T-helper 22 cell (primary cell): Measurements from ENCODE around the gene ZXDC.

Experiments
- DNase-seq: peaks from one replicate; pipeline ENCODE4 v3.0.0-alpha.2; 2020; ENCODE audit warnings: low read depth

Gene ZXDC

DNA sequence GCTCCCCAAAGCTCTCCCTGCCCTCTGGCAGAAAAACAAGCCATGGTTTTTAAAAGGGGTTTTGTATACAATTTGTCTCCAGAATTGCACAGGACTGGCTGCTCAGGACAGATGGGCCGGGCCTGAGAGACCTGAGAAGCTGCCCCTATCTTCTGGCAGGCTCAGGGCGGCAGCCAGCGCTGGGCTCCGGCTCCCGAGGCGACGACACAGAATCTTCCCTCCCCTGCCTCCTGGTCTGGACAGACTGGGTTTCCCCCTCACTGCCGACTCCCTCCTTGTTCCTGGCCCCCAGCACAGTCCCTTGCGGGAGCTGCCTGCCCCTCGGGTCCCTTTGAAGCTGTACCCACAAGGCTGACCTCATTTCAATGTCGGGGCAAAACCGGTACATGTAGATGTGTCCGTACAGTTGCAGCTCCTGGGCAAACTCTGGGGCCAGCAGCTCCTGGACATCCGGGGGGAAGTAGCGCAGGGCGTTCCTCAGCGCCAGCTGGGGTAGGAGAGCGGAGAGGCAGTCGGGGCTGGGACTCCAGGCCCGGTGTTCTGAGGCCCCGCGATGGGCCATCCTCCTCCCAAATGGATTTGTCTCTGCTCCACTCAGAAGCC is 34.7 kb upstream of the ZXDC start:
- no peak for DNase-seq

DNA sequence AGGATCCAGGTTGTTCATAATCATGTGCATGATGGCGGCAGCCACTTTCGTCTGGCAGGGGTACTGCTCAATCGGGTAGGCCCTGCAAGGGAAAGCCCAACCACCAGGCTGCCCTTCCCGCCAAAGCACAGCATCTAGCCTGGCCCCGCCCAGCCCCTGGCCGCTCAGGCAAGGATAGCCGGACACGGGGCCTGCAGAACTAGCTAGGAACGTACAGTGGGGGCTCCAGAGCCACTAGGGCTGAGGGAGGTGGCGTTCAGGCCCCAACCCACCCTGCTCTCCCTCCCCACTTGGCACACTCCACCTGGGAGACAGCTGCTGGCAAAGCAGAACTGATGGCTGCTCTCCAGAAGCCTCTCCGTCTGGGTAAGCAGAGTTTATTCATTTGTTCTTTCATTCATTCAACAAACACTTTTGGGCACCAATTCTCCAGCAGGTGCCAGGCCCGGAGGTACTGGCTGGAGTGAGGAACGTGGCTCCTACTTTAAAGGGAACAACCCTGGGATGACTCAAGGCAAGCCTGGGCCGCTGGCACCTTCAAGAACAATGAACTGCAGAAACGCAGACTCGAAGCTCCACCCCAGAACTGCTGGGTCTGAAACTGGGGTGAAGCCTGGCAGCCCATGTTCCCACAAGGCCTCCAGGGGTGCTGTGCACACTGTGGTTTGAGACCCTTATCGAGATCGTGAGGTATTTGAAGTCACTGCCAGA is 34.1 kb upstream of the ZXDC start:
- DNase-seq = no peak

DNA sequence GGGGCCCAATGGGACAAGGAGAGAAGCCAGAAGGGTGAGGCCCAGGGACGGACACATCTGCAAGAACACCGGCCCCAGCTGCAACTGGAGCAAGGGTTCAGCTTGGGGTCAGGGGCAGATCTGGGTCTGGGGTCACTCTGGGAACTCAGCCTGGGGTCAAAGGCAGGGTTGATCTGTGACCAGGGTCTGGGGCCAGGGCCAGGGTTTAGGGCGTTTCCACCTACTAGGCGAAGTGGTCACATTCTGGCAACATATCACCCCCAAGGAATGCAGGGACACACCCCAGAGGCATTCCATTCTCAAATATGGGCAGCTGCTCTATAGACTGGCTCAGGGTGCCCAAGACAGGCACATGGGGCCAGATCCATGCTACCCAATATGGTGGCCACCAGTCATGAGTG is 32.9 kb upstream of the ZXDC start:
- no peak for DNase-seq

DNA sequence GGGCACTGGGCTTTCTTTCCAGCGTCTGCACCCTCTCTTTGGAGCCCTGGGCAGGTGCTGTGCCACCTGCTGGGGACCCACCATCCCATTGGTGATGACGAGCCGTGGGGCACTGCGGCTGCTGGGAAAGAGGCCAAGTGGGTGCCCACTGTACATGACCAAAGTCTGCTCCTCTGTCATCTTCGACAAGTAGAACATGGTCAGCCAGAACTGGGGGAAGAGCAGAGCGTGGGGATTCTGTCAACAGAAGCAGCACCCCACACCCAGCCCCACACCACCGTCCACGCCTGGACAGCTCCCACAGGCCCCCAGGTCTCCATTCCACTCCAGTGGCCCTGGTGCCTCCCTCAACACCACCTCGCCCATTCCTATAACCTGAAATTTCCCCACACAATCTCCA is 32.2 kb upstream of the ZXDC start:
- no peak for DNase-seq

DNA sequence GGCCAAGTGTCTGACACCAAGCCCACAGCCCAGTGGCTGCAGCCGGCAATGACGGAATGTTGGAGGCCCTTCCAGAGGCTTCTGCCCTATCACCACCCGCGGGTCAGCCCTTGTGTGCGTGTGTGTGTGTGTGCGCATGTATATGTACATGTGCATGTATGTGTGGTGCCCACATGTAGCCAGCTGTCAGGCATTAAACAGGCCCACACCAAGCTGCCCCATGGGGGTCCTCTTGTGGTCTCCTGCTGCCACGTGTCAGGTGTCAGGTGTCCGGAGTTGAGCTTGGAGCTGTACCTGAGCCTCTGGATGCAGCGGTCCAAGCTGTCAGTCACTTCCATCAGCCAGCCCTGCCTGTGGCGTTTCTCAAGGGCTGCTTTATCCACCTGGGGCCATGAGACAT is 28.0 kb upstream of the ZXDC start:
- DNase-seq = no peak

DNA sequence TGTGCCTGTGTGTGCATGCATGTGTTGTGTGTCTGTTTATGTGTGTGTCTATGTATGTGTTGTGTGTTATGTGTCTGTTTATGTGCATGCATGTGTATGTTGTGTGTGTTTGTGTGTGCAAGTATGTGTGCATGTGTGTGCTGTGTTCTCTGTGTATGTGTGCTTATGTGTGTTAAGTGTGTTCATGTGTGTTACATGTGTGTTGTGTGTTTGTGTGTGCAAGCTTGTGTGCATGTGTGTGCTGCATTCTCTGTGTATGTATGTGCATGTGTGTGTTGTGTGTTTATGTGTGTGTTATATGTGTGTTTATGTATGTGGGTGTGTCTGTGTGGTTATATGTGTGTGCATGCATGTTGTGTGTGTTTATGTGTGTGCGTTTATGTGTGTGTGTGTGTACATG is 27.0 kb upstream of the ZXDC start:
- no peak for DNase-seq

DNA sequence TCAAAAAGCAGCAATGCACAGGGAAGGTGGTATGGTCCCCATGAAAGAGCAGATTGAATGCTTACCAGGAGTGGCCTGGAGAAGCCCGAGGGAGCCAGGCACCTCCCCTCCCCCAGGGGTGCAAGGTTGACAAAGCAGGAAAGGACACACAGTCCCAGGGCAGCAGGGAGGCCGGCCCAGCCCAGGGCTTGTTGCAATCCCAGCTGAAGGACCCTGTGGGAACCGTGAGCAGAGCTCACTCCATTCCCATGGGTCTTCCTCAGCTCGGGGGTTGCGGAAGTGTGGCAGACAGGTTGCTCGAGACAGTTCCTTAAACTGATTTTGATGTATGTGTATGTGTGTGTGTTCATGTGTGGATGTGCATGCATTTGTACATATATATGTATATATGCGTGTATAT is 26.0 kb upstream of the ZXDC start:
- DNase-seq = no peak

DNA sequence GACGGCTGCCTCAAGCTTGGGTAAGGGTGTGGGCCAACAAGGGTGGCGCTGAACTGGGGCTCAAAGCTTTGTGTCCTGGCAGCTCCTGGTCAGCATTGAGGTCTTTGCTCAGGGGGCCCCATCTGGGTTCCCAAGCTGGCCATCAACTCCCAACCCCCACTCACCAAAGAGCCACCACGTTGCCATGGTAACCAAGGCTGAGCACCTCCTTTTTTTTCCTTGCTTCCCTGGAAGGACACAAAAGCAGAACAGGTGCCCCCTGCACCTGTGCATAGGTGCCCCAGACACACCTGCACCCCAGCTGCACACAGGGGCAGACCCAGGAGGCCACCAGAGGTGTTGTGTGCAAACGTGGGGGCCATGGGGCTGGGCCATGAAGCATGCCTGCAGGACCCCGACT is 25.4 kb upstream of the ZXDC start:
- DNase-seq = no peak

DNA sequence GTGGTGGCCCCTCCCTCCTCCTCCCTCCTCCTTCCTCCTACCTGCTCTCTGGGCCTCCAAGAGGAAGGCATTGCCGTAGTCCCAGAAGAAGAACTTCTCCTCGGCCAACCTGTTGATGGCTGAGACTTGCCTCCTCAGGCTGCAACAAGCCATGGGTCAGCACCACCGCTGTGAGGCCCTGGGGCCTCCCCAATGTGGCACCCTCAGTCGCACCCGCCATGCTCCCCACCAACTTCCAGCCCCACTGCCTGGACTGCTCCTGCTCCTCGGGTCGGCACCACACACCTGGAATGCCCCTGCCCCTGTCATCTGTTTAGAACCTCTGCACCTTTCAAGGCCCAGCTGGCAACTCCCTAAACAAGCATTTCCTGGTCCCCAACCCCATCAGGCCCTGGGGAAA is 24.3 kb upstream of the ZXDC start:
- DNase-seq = no peak

DNA sequence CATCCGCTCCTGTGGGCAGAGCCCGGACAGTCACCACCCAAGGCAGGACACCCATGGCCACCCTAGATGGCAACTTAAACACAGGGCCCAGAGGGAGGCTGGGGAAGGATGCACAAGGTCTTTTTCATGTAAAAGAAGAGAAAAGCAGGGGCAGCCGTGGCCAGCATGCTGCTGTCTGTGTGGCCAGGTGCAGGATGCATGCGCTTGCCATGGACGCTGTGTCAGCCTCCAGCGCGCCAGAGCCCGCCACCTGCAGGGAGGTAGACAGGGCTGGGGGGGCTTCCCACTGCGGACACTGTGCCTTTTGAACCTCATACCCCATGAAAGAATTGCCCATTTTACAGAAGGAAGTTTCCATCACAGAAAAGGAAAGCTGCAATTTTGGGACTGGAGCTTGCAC is 23.7 kb upstream of the ZXDC start:
- no peak for DNase-seq

DNA sequence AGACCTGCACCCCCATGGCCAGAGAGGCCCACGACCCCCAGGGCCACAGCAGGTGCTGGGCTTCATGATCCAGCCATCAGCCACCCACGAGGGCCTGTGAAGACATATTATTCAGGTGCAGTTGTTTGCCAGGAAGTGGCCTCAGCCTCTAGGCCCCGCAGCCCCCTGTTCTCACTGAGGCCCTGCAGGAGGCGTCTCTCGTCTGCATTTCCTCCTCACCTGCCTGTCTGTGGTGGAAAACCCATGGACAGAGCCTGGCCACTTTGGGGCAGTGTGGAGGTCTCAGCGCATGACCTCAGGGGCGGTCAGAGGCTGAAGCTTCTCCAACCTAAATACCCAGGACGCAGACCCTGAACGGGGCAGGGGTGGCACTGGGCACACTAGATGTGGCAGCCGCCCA is 23.2 kb upstream of the ZXDC start:
- DNase-seq = no peak

DNA sequence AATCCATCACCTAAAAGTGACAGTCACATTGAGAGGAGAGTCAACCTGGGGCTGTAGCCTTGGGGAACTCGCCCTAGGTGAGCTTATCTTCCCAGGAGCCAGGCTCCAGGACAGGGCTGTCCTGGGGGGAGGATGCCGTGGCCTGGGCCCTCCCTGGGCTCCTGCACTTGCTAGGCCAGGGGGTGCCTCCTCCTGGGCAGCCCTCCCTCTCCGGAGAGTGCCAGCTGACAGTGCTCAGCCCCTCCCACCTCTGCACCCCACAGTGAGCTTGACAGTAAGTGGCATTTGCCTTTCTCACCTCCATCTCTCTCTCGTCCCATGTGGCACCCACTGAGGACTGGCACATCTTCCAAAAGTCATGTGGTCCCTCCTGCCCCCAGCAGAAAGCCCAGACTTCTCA is 22.8 kb upstream of the ZXDC start:
- no peak for DNase-seq

DNA sequence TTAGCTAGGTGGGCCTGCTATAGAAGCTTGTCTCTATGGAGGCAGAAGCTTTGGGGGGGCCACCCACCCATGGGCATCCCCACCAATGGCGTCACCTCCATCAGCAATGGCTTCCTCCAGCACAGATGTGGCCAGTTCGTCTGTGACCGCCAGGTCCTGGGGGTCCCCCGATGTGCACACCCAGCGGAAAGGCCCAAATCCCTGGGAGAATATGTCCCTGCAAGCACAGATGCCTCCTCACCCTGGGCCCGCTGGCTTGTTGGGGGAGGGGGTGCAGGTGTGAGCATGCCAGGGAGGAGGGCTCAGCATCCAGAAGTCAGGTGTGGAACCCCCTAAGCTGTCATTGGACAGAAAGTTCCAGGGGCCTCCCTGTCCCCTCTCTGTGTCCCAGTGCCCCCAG is 22.3 kb upstream of the ZXDC start:
- DNase-seq = no peak

DNA sequence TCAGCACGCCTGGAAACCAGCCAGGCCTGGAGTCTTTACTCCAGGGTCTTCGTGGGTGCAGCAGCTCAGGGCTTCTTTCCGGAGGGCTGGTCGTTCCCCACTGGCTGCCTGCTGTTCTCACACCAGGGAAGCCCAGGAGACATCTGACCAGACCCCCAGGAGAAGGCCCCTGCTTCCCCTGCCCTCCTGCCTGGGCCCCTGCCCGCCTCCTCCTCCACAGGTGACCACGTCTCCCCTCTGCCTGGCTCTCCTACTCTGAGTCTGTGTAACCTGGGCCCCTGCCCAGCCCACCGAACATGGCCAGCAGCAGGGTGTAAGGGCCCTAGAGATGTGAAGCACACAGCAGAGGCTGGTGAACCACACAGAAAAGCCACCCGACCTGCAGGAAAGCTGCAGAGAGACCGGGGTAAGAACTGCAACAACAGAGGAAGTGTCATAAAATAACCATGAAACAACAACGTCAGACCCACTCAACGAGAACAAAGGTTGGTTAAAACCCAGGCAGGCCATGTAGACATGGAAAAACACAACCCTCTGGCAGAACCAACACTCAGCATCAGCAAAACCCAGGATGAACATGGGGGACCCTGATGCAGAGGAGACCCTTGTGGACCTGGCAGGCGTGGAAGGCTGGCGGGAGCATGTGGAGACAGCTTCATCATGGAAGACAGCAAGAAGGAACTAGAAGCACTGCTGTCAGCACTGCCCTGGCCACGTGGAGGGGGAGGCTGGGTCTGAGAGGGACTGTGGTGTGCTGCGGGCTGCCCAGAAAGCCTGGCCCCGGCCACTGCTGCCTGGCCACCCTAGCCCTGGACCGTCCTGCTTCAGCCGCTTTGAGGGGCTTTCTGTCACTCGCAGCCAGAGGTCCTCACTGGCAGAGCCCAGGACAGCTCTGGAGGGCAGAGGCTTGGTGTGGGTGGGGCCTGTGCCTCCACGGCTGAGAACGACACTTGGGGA is 21.5 kb upstream of the ZXDC start:
- no peak for DNase-seq

DNA sequence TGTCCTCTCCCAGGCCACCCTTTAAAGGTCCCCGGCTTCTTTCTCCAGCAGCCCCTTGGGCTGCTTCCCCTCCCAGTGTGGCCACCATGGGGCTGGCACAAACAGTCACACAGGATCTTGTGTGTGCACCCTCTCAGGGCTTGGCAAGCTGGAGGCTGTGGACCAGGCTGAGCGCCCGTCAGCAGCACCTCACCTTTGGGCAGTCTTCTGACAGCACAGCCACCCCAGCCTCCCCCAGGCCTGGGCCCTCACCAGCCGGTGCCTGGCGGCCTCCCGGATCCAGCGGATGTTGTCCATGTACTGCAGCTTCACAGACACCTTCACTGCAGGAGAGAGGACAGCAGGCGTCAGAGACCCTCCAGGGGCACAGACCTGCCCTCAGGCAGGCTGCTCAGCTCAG is 20.1 kb upstream of the ZXDC start:
- DNase-seq = no peak

DNA sequence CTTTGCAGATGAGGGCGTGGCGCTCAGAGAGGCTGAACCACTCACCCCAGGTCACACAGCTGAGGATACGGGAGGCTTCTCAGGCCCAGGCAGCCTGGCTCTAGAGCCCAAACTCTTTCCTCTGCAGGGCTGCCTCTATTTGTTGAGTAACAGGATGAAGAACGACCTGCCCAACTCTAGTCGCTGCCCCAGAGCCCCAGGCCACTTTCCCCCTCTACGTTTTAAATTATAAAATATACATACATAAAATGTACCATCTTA is 19.2 kb upstream of the ZXDC start:
- DNase-seq = no peak

DNA sequence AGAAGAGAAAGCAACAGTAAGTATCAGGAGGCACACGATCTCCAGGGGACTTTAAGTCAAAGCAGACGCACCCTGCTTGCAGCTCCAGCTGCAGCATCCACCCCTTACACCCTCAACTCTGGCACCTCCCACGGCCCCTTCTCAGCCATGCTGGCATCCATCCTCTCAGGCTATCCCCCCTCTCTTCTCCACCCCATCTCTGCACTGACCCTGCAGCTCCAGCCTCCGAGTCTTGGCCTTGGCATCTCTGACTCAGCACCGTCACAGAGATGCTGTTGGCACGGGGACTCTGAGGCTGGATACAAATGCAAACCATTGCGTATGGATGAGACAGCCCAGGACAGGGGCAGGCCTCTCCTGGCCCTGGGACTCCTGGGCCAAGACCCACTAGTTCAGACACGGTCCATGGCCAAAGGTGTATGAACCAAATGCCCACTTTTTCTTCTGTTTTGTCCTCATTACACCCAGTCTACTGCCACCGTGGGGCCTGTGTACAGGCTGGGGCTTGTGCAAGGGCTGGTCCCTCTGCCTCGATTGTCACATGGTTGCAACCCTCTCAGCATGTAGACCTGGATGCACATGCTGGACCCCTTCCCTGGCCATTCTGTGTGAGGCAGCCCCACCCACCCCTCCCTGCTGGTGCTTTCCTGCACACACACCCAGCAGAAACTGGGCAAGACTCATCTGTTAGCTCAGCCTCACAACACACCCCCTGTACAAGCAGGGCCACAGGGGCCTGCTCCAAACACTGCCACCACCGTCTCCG is 18.7 kb upstream of the ZXDC start:
- no peak for DNase-seq

DNA sequence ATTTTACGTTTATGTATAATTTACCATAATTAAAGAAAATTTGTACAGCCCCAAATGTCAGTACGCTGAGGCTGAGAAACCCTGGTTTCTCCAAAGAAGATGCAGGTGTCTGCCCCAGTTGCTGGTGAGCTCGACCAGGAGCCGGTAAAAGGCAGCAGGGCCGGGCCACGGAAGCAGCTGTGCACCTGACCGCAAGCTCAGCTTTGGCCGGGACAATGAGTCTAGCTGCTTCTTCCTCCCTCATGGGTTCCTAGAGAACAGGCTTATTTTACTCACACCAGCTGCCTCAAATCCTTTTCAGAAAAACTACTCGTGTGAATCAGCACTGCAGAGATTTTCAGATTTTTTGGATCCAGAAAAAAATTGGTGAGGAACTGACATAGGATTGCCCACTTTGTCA is 18.0 kb upstream of the ZXDC start:
- DNase-seq = no peak

DNA sequence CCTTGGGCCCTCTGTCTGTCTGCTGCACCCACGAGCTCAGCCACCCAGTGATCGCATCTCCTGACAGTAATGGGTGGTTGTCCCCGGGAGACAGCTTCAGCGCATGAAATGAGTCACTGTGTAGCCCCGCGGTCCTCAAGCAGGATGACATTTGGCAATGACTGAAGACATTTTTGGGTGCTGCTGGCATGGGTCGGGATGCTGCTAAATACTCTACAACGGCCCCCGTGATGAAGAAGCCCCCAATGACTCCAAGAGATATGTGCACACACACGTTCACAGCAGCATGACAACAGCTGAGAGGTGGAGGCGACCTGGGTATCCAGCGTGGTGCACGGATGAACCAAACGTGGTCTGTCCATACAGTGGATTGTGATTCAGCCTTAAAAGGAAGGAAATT is 17.4 kb upstream of the ZXDC start:
- DNase-seq = no peak

DNA sequence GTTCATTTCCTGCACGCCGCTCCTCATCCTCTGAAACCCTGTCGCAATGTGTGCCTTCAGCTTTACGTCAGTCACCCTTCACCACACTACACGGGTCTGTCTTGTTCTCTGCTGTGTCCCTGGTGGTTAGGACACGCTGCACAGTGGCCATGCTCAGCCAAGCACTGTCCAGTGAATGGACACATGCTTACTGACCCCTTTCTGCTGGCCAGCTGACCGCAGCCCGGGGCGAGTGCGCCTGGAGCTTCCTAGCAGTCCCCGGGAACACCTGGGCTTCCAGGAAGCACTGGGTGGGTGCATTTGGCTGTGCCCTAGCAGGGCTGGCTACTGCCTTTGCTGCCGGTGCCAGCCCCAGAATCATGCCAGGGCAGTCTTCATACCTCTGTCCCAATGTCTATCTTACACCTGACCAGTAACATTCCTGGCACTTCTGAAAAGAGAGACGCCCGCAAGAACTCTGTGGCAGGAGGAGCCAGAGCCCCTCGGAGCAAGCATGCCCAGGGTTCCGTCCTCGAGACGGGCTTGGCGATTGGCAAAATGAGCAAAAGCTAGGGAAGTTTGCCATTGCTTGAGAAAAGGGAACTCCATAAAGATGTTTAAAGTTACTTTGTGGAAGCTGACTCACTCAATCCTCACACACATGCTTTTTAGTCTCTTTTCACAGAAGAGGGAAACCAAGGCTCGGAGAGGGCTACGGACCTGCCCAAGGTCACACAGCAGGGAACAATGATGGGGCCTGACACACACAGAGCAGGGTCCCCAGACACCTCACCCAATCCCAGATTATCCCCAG is 15.7 kb upstream of the ZXDC start:
- DNase-seq = no peak

DNA sequence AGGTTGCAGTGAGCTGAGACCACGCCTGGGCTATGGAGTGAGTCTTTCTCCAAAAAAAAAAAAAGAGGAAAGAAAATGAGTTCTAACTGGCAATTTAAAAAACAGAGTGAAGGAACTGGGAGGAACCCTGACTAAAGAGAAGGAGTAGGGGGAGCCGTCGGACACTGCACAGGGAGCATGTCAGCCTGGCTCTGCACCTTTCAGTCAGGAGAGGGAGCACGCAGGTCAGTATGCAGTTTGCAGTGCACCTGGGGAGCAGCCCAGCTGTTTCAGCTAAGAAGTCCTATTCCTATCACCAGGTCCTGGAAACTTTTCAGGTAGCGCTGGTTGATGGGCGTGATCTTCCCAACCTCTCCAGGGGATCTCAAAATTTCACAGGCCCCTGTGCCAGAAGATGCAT is 14.9 kb upstream of the ZXDC start:
- no peak for DNase-seq
